CD4-positive, alpha-beta T cell treated with Interleukin-1 beta for 1 hour (primary cell): ENCODE data around the gene BANP.
"Not testable (repeated sequence)": the region's sequence is repeated elsewhere in the genome, so short reads cannot be mapped to it uniquely, and the experiment has no call there.

Source experiments
- DNase-seq, 2 donors: peaks; one replicate each; pipeline ENCODE4 v3.0.0-alpha.2; 2020 to 2022

BANP gene

DNA sequence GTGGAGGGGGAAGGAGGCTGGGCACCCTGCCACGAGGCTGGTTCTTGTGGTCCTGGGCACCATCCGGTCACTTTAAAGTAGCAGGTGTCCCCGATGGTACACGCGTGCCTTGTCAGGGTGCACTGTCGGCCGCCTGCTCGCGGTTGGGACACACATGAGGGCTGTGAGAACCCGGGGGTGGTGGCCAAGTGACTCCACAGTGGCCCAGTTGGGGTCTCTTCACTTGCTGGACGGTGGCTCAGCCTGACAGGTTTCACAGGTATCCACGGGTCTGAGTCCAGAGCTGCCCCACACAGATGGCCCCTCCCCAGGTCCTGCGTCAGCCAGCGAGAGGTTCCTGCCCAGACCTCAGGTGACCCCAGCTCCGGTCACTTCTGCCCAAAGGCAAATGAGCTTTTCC is 137.8 kb downstream of the BANP start:
- not testable (repeated sequence) for DNase-seq

GRCh38 chr16:88089632-88090376 is 138.6 kb downstream of the BANP start:
- DNase-seq = not testable (repeated sequence)

- DNase-seq = not testable (repeated sequence)
Observed at GRCh38 chr16:88090377-88091175, 139.3 kb downstream of the BANP start.

- DNase-seq = not testable (repeated sequence)
Observed at GRCh38 chr16:88091221-88091971, 140.2 kb downstream of the BANP start.

DNA sequence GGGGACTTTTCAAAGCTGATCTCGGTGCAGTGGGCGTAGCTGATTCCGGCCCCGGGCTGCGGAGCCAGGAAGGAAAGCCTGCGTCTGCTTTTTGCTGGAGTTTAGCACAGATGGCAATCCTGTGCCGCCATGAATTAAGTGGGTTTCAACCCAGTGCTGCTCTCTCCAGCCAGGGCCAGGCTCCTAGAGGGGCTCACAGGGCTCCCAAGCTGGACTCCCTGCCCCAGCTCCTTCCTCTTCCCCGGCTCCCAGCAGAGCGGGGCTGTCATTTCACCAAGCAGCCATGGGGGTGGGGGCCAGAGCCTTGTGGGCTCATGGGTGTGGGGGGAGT is 140.7 kb downstream of the BANP start:
- DNase-seq = not testable (repeated sequence)

GRCh38 chr16:88092791-88093555 is 141.7 kb downstream of the BANP start:
- DNase-seq = not testable (repeated sequence)

DNA sequence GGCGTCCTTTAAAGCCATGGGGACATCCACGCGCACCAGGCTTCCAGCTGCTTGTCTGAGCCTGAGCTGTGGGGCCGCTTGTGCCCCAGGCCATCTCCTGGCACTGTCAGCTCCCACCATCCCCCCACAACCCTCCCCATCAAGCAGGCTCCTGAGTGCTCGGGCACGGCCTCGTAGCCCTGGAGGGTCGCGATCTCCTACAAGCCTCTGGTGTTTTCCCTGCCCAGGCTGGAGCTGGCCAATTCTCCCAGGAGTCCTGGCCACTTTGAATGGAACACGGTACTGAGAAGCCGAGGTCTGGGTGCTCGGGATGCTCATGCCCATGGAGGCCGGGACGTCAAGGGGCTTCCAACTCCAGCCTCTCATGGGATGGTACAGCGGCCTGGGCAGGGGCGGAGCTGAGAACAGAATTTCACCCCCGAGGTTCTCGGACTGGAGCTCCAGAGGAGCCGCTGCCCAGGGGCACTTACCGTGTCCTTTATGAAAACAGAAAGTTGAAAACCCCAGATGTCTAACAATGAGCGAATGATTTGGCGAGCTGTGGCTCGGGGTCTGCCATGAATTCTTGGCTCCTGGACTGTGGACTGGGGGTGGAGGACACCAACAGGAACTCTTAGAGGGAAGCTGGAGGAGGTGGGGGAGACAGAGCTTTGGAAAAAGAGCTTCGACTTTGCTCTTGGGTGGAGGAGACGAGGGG is 142.5 kb downstream of the BANP start:
- not testable (repeated sequence) for DNase-seq

DNA sequence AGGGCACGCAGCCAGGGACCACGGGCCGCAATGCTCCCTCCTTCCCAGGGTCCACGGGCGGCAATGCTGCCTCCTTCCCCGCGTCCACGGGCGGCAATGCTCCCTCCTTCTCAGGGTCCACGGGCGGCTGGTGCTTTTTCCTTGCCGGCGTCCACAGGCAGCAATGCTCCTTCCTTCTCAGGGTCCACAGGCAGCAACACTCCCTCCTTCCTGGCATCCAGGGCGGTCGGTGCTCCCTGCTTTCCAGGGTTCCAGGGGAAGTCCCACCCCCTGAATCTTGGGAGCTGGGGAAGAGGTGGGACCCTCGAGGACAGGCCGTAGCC is 143.0 kb downstream of the BANP start:
- DNase-seq = not testable (repeated sequence)

- not testable (repeated sequence) for DNase-seq
Observed at GRCh38 chr16:88094900-88095299, 143.7 kb downstream of the BANP start.

- DNase-seq = not testable (repeated sequence)
Observed at GRCh38 chr16:88096659-88097058, 145.4 kb downstream of the BANP start.

- DNase-seq = not testable (repeated sequence)
Observed at GRCh38 chr16:88098731-88099562, 147.7 kb downstream of the BANP start.

DNA sequence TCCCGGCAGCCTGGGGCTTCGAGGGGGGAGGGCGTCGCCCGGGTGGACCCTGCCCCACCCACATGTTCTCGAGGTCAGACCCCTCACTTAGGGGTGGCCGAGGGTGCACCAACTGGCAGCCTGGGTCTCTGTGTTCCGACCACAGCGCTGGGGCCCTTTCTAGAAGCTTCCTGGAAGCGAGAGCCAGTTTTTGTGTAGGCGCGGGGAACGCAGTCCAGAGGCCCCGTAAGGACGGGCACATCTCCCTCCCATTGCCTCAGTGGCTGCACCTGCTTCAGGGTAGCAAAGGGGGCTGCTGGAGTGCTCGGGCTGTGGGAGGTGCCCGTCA is 148.3 kb downstream of the BANP start:
- no peak for DNase-seq

GRCh38 chr16:88099956-88100355 is 148.7 kb downstream of the BANP start:
- DNase-seq = not testable (repeated sequence)

DNA sequence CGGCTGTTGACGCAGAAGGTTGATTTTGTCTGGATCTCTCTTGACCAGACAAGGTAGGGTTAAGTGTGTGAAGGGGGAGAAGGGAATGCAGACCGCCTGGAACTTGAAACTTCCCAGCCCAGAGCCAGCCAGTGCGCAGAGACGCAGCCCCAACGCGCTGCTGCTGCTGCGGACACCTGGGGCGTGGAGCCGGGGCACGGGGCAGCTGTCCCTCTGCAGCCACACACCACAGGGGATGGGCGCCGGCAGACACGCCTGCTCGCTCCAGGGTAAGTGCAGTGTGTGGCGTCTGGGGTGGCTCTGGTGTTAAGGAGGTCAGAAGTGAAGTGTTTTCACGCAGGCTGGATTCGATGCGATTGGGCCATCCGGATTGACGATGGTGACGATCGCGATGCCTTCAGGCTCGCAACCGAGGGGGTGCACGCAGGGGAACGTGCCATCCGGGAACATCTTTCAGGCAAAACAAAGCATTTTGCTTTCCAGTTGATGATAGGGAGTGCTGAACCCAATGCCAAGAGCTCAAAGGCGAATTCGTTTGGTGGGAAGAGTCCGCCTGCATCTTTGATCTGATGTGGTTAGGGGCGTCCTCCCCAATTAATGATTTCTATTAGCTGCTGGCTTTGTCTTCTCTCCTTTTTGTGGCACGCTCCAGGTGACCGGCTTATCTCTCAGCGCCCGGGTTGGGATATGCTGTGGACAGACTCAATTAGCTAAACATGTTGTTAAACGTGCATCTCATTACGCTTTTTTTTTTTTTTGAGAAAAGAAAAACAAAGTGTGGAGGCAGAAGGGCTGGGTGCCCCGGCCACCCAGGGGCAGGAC is 149.8 kb downstream of the BANP start:
- DNase-seq = not testable (repeated sequence)

GRCh38 chr16:88101623-88102105 is 150.4 kb downstream of the BANP start:
- not testable (repeated sequence) for DNase-seq

DNA sequence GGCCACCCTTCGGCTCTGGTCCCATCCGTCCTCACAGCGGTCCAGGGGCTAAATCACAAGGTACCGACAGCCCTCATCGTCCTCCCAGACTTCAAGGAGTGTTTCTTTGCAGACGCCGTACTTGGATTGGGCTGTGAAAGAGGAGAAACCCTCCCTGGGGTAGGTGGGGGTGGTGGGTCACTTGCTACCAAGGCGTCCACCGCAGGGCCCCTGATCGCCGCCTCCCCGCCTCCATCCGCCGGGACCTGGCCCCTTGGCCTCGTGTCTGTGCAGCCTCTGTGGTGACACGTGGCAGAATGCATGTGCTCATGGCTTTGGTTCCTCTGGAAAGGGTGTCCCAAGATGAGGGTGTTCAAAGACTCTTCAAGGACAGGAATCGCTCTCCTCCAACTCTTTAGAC is 151.4 kb downstream of the BANP start:
- no peak for DNase-seq

GRCh38 chr16:88103011-88103410 is 151.8 kb downstream of the BANP start:
- DNase-seq = no peak

- DNase-seq = no peak
Observed at GRCh38 chr16:88103581-88104188, 152.5 kb downstream of the BANP start.

DNA sequence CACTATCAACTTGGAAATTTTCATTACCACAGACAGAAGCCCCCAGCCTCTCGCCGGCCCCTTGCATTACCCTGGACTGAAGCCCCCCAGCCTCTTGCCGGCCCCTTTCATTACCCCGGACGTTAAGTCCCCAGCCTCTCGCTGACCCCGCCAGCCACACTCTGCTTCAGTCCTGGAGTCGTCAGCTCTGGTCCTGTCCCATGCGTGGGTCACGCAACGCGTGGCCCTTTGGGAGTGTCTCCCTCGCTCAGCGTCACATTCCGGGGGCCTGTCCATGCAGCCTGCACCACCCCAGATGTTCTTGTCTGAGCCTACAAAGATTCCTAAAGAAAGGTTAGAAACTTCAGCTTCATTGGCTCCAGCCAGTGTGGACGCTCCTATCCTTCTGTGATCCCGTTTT is 153.1 kb downstream of the BANP start:
- not testable (repeated sequence) for DNase-seq
